ENCODE measurements around the gene POU4F3.
A peak's percentile ranks its signal among the peaks of the same experiment; 100 is the strongest.

POU4F3 gene

DNA sequence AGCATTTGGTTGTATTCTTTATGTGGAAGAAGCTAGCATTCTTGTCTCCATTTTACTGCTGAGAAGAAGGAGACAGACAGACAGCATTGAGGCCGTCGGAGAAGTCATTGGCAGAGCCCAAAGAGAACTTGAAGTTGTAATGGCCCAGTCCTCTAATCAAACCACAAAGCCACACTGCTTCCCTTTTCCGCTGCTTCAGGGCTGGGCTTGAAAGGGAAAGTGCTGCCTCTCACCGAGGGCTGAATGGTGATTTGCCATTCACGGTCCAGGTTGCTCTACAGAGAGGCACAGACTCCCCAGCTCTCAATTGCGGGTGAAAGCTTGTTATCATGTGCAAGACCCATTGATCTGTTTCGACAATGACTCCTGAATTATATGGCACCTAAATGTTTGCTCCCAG lies 25.6 kb upstream of the POU4F3 start:
- Histone ChIP-seq H3K36me3 (ENCODE audit: control insufficient read depth, insufficient read depth, low read length) (no peaks in the 10 kb centered on the region), H2BK15ac (replicated peaks; ENCODE audit: low read depth) (no peak overlapping the region), H3K4me1 (ENCODE audit: control insufficient read depth, low read depth, low read length) (no peaks in the 10 kb centered on the region), H2AK5ac (ENCODE audit: low read length) (no peak overlapping the region), H3K27me3 (ENCODE audit: insufficient read depth, low read length, poor library complexity) (no peaks in the 10 kb centered on the region), H2BK5ac (ENCODE audit: low read length) (no peak overlapping the region), H3K4ac (ENCODE audit: low read depth, low read length) (no peak overlapping the region), H3K79me2 (ENCODE audit: control insufficient read depth, insufficient read depth, low read length) (no peaks in the 10 kb centered on the region), H3K27ac (ENCODE audit: low read depth, low read length) (no peak overlapping the region), H2BK120ac (ENCODE audit: low read depth, low read length) (no peak overlapping the region), H4K8ac (ENCODE audit: low read depth, low read length) (no peak overlapping the region), H4K5ac (ENCODE audit: low read length) (no peak overlapping the region), H3K18ac (ENCODE audit: low read length) (no peak overlapping the region), H3K4me3 (ENCODE audit: low read length) (no peak overlapping the region), H3K23ac (ENCODE audit: low read length) (no peak overlapping the region), H3K4me2 (ENCODE audit: low read length) (no peak overlapping the region), H3K9ac (ENCODE audit: low read length) (no peak overlapping the region), H3K79me1 (ENCODE audit: low read length) (no peaks in the 10 kb centered on the region), H3K56ac (ENCODE audit: low read length) (no peak overlapping the region)
- WGBS (ENCODE audit: extremely low coverage, insufficient coverage, low lambda C conversion rate) = no CpG with 5 or more reads among the region's 7 CpGs
- no peak for DNase-seq

DNA sequence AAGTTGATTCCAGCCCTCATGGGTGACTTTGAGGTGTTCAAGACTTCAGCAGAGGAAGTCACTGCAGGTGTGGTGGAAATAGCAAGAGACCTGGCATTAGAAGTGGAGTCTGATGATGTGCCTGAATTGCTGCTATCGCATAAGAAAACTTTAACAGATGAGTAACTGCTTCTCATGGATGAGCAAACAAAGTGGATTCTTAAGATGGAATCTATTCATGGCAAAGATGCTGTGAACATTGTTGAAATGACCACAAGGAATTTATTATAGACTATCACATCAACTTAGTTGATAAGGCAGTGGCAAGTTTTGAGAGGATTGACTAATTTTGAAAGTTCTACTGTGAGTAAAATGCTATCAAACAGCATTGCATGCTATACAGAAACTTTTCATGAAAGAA lies 17.1 kb upstream of the POU4F3 start:
- Histone ChIP-seq H3K4me3 (ENCODE audit: low read length) (no peak overlapping the region), H2AK5ac (ENCODE audit: low read length) (no peak overlapping the region), H2BK120ac (ENCODE audit: low read depth, low read length) (no peak overlapping the region), H3K4me2 (ENCODE audit: low read length) (no peak overlapping the region), H3K27ac (ENCODE audit: low read depth, low read length) (no peak overlapping the region), H3K4me1 (ENCODE audit: control insufficient read depth, low read depth, low read length) (no peaks in the 10 kb centered on the region), H3K56ac (ENCODE audit: low read length) (no peak overlapping the region), H3K79me1 (ENCODE audit: low read length) (no peaks in the 10 kb centered on the region), H2BK15ac (replicated peaks; ENCODE audit: low read depth) (no peak overlapping the region), H3K79me2 (ENCODE audit: control insufficient read depth, insufficient read depth, low read length) (no peaks in the 10 kb centered on the region), H4K5ac (ENCODE audit: low read length) (no peak overlapping the region), H3K36me3 (ENCODE audit: control insufficient read depth, insufficient read depth, low read length) (no peaks in the 10 kb centered on the region), H4K8ac (ENCODE audit: low read depth, low read length) (no peak overlapping the region), H3K27me3 (ENCODE audit: insufficient read depth, low read length, poor library complexity) (no peaks in the 10 kb centered on the region), H3K23ac (ENCODE audit: low read length) (no peak overlapping the region), H2BK5ac (ENCODE audit: low read length) (no peak overlapping the region), H3K9ac (ENCODE audit: low read length) (no peak overlapping the region), H3K4ac (ENCODE audit: low read depth, low read length) (no peak overlapping the region), H3K18ac (ENCODE audit: low read length) (no peak overlapping the region)
- no peak for DNase-seq
- no CpG with 5 or more reads among the region's 1 CpG for WGBS (ENCODE audit: extremely low coverage, insufficient coverage, low lambda C conversion rate)

DNA sequence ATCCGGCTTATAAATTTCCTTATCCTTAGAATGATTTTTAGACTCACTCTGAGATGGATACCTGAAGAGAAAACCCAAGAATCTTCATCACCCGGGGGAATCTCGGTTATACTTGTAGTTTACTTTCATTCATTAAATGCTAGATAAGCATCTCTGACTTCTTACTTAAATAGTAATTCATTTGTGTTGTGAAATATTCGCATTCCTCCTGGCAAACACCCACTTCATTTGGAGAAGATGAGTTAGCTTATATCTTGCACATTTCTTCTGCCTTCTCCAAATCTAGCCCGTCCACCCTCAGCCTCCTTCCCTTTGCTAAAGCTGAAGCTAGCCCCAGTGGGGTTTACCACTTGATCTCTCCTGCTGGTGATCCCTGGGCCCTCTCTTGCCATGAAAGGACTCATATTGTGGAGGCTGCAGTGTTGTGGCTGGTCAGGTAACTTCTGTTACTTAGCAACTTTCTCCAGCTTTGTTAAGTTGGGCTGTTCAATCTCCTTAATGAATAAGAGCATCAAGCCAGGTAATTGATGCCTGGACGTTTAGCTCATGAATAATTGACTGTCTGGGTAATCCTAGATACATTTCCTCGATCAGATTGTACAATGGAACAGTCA lies 11.3 kb upstream of the POU4F3 start:
- Histone ChIP-seq H3K27ac (ENCODE audit: low read depth, low read length) (no peak overlapping the region), H3K36me3 (ENCODE audit: control insufficient read depth, insufficient read depth, low read length) (no peaks in the 10 kb centered on the region), H2AK5ac (ENCODE audit: low read length) (no peak overlapping the region), H2BK5ac (ENCODE audit: low read length) (no peak overlapping the region), H3K9ac (ENCODE audit: low read length) (no peak overlapping the region), H3K18ac (ENCODE audit: low read length) (no peak overlapping the region), H3K4me1 (ENCODE audit: control insufficient read depth, low read depth, low read length) (peaks cover 7% of the 10 kb centered on the region), H4K8ac (ENCODE audit: low read depth, low read length) (no peak overlapping the region), H2BK120ac (ENCODE audit: low read depth, low read length) (no peak overlapping the region), H3K23ac (ENCODE audit: low read length) (no peak overlapping the region), H3K4me2 (ENCODE audit: low read length) (no peak overlapping the region), H3K27me3 (ENCODE audit: insufficient read depth, low read length, poor library complexity) (peaks cover 3% of the 10 kb centered on the region), H3K56ac (ENCODE audit: low read length) (no peak overlapping the region), H3K79me2 (ENCODE audit: control insufficient read depth, insufficient read depth, low read length) (no peaks in the 10 kb centered on the region), H2BK15ac (replicated peaks; ENCODE audit: low read depth) (no peak overlapping the region), H3K4me3 (ENCODE audit: low read length) (no peak overlapping the region), H4K5ac (ENCODE audit: low read length) (no peak overlapping the region), H3K4ac (ENCODE audit: low read depth, low read length) (no peak overlapping the region), H3K79me1 (ENCODE audit: low read length) (no peaks in the 10 kb centered on the region)
- DNase-seq = no peak
- WGBS (ENCODE audit: extremely low coverage, insufficient coverage, low lambda C conversion rate) = no CpG with 5 or more reads among the region's 7 CpGs

DNA sequence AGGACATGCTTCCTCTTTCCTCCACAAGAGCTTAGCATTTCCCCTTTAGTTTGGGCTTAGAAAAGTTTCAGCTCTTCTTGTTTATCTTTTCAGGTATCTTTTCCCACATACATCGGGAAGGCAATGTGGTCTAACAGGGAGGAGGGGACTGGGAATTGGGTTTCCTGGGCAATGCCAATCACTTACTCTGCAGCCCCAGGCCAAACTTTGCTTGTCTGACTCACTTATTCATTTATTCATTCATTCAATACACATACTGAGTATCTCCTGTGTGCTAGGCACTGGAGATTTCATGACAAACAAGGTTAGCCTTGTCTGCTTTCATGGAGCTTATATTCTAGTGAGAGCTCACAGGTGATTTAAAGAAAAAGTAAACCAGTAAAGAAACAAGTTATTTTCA lies 10.7 kb upstream of the POU4F3 start:
- no peak overlapping the region for H3K56ac ChIP-seq (ENCODE audit: low read length)
- H3K4me2 ChIP-seq (ENCODE audit: low read length) = no peak overlapping the region
- WGBS (ENCODE audit: extremely low coverage, insufficient coverage, low lambda C conversion rate) = no CpG with 5 or more reads among the region's 1 CpG
- H3K27me3 ChIP-seq (ENCODE audit: insufficient read depth, low read length, poor library complexity) = peaks cover 9% of the 10 kb centered on the region
- H3K27ac ChIP-seq (ENCODE audit: low read depth, low read length) = no peak overlapping the region
- H2BK5ac ChIP-seq (ENCODE audit: low read length) = no peak overlapping the region
- H3K4me1 ChIP-seq (ENCODE audit: control insufficient read depth, low read depth, low read length) = peaks cover 7% of the 10 kb centered on the region
- H3K23ac ChIP-seq (ENCODE audit: low read length) = no peak overlapping the region
- H2BK120ac ChIP-seq (ENCODE audit: low read depth, low read length) = no peak overlapping the region
- no peak overlapping the region for H3K18ac ChIP-seq (ENCODE audit: low read length)
- no peak overlapping the region for H4K5ac ChIP-seq (ENCODE audit: low read length)
- H3K4me3 ChIP-seq (ENCODE audit: low read length) = no peak overlapping the region
- H2AK5ac ChIP-seq (ENCODE audit: low read length) = no peak overlapping the region
- no peak overlapping the region for H3K9ac ChIP-seq (ENCODE audit: low read length)
- DNase-seq = no peak
- H3K79me1 ChIP-seq (ENCODE audit: low read length) = no peaks in the 10 kb centered on the region
- no peak overlapping the region for H2BK15ac ChIP-seq (replicated peaks; ENCODE audit: low read depth)
- H3K4ac ChIP-seq (ENCODE audit: low read depth, low read length) = no peak overlapping the region
- H3K79me2 ChIP-seq (ENCODE audit: control insufficient read depth, insufficient read depth, low read length) = no peaks in the 10 kb centered on the region
- H3K36me3 ChIP-seq (ENCODE audit: control insufficient read depth, insufficient read depth, low read length) = no peaks in the 10 kb centered on the region
- H4K8ac ChIP-seq (ENCODE audit: low read depth, low read length) = no peak overlapping the region

DNA sequence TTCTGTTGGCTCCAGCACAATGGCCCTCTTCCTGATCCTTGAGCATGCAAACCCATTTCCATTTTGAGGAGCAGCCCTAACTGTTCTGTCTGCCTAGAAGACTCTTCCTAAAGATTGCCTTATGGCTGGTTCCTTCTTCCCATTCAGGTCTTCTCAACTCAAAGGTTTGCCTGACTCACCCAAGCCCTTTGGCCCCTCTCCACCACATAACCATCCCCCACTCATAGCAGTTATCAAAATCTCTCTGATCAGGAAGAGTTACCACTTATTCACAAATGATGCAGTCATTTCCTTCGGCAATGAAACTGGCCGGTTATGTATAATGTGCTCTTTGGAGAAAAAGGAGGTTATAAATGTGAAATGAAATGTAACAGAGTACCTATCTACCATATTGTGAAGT lies 8.9 kb upstream of the POU4F3 start:
- Histone ChIP-seq H2BK120ac (ENCODE audit: low read depth, low read length) (no peak overlapping the region), H3K4me1 (ENCODE audit: control insufficient read depth, low read depth, low read length) (peaks cover 7% of the 10 kb centered on the region), H2BK5ac (ENCODE audit: low read length) (no peak overlapping the region), H2BK15ac (replicated peaks; ENCODE audit: low read depth) (no peak overlapping the region), H3K27ac (ENCODE audit: low read depth, low read length) (no peak overlapping the region), H4K5ac (ENCODE audit: low read length) (no peak overlapping the region), H3K4ac (ENCODE audit: low read depth, low read length) (no peak overlapping the region), H3K36me3 (ENCODE audit: control insufficient read depth, insufficient read depth, low read length) (no peaks in the 10 kb centered on the region), H3K4me2 (ENCODE audit: low read length) (no peak overlapping the region), H3K79me1 (ENCODE audit: low read length) (no peaks in the 10 kb centered on the region), H3K9ac (ENCODE audit: low read length) (no peak overlapping the region), H3K4me3 (ENCODE audit: low read length) (no peak overlapping the region), H2AK5ac (ENCODE audit: low read length) (no peak overlapping the region), H3K27me3 (ENCODE audit: insufficient read depth, low read length, poor library complexity) (peaks cover 26% of the 10 kb centered on the region), H3K56ac (ENCODE audit: low read length) (no peak overlapping the region), H3K23ac (ENCODE audit: low read length) (no peak overlapping the region), H3K18ac (ENCODE audit: low read length) (no peak overlapping the region), H4K8ac (ENCODE audit: low read depth, low read length) (no peak overlapping the region), H3K79me2 (ENCODE audit: control insufficient read depth, insufficient read depth, low read length) (no peaks in the 10 kb centered on the region)
- no peak for DNase-seq
- WGBS (ENCODE audit: extremely low coverage, insufficient coverage, low lambda C conversion rate) = no CpG with 5 or more reads among the region's 2 CpGs

DNA sequence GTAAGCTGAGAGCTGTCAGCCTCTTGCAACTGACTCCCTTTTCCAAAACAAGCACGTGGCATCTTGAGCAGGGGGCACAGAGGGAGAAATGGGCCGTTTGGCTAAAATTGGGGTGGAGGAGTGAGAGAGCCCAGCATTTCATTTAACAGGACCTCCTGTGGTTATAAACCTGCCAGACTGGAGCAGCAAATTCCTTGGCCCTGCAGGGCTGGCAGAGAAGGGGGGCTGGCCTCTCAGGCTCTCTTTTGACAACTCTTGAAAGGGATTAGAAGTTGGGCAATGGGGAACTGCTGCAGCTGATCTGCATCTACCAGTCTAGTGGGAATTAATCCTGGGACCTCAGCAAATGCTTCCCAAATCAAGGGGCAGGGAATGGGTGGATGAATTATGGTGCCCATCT lies 7.2 kb upstream of the POU4F3 start:
- Histone ChIP-seq H3K27me3 (ENCODE audit: insufficient read depth, low read length, poor library complexity) (peaks cover 39% of the 10 kb centered on the region), H3K23ac (ENCODE audit: low read length) (no peak overlapping the region), H3K36me3 (ENCODE audit: control insufficient read depth, insufficient read depth, low read length) (no peaks in the 10 kb centered on the region), H4K8ac (ENCODE audit: low read depth, low read length) (no peak overlapping the region), H2BK15ac (replicated peaks; ENCODE audit: low read depth) (no peak overlapping the region), H3K4me2 (ENCODE audit: low read length) (no peak overlapping the region), H3K4me3 (ENCODE audit: low read length) (no peak overlapping the region), H3K9ac (ENCODE audit: low read length) (no peak overlapping the region), H4K5ac (ENCODE audit: low read length) (no peak overlapping the region), H3K79me1 (ENCODE audit: low read length) (no peaks in the 10 kb centered on the region), H2BK120ac (ENCODE audit: low read depth, low read length) (no peak overlapping the region), H3K79me2 (ENCODE audit: control insufficient read depth, insufficient read depth, low read length) (no peaks in the 10 kb centered on the region), H3K4ac (ENCODE audit: low read depth, low read length) (no peak overlapping the region), H3K56ac (ENCODE audit: low read length) (no peak overlapping the region), H2AK5ac (ENCODE audit: low read length) (no peak overlapping the region), H3K4me1 (ENCODE audit: control insufficient read depth, low read depth, low read length) (peaks cover 7% of the 10 kb centered on the region), H3K18ac (ENCODE audit: low read length) (no peak overlapping the region), H3K27ac (ENCODE audit: low read depth, low read length) (no peak overlapping the region), H2BK5ac (ENCODE audit: low read length) (no peak overlapping the region)
- no CpG with 5 or more reads among the region's 2 CpGs for WGBS (ENCODE audit: extremely low coverage, insufficient coverage, low lambda C conversion rate)
- DNase-seq = peak; percentile 62

Data from mesendoderm (in vitro differentiated cells).